ENCODE data around the gene EHMT2. TPM values are rescaled to one million over a fixed set of nuclear protein-coding genes. Genes with fewer than 3 reads are reported as not detected.
A peak's percentile ranks its signal among the peaks of the same experiment; 100 is the strongest.
"Not testable (repeated sequence)": the region's sequence is repeated elsewhere in the genome, so short reads cannot be mapped to it uniquely, and the experiment has no call there.

Gene EHMT2
- total RNA-seq, 1 experiment from 2014 or later = 46.1 TPM

- DNase-seq (ENCODE audit: low read depth) = no peak
These were observed 17.9 kb upstream of the EHMT2 start for GRCh38 chr6:31915351-31915750.

GRCh38 chr6:31911826-31912585 is 14.5 kb upstream of the EHMT2 start:
- no peak for DNase-seq (ENCODE audit: low read depth)

- not testable (repeated sequence) for DNase-seq (ENCODE audit: low read depth)
These were observed 11.8 kb upstream of the EHMT2 start for GRCh38 chr6:31909298-31909697.

- peak; percentile 45 for DNase-seq (ENCODE audit: low read depth)
These were observed 11.3 kb upstream of the EHMT2 start for GRCh38 chr6:31908791-31909190.

GRCh38 chr6:31908255-31908654 is 10.8 kb upstream of the EHMT2 start:
- DNase-seq (ENCODE audit: low read depth) = not testable (repeated sequence)

GRCh38 chr6:31907158-31907813 is 9.8 kb upstream of the EHMT2 start:
- DNase-seq (ENCODE audit: low read depth) = peak; percentile 82

- not testable (repeated sequence) for DNase-seq (ENCODE audit: low read depth)
These were observed 9.2 kb upstream of the EHMT2 start for GRCh38 chr6:31906727-31907126.

- no peak for DNase-seq (ENCODE audit: low read depth)
These were observed 8.6 kb upstream of the EHMT2 start for GRCh38 chr6:31906122-31906521.

- DNase-seq (ENCODE audit: low read depth) = no peak
These were observed 7.5 kb upstream of the EHMT2 start for GRCh38 chr6:31905041-31905440.

- no peak for DNase-seq (ENCODE audit: low read depth)
These were observed 6.5 kb upstream of the EHMT2 start for GRCh38 chr6:31903957-31904356.

GRCh38 chr6:31901953-31902643 is 4.6 kb upstream of the EHMT2 start, which contains the start of gene ZBTB12:
Gene ZBTB12, minus strand, starts transcription at chr6:31902086. Its CDS starts 781 bp downstream, at chr6:31901305.
- DNase-seq (ENCODE audit: low read depth) = peak; percentile 94

GRCh38 chr6:31901415-31901952 is 4.0 kb upstream of the EHMT2 start:
- DNase-seq (ENCODE audit: low read depth) = peak; percentile 58

- DNase-seq (ENCODE audit: low read depth) = no peak
These were observed 3.5 kb upstream of the EHMT2 start for GRCh38 chr6:31900917-31901414.

- no peak for DNase-seq (ENCODE audit: low read depth)
These were observed 2.6 kb upstream of the EHMT2 start for GRCh38 chr6:31899882-31900722.

- no peak for DNase-seq (ENCODE audit: low read depth)
These were observed 1.7 kb upstream of the EHMT2 start for GRCh38 chr6:31899215-31899614.

GRCh38 chr6:31898383-31899011 is 999 bp upstream of the EHMT2 start:
- peak; percentile 39 for DNase-seq (ENCODE audit: low read depth)

- DNase-seq (ENCODE audit: low read depth) = no peak
These were observed 464 bp downstream of the EHMT2 start for GRCh38 chr6:31896856-31897611.

GRCh38 chr6:31896493-31896855 is 1.0 kb downstream of the EHMT2 start:
- DNase-seq (ENCODE audit: low read depth) = no peak

- no peak for DNase-seq (ENCODE audit: low read depth)
These were observed 4.7 kb downstream of the EHMT2 start for GRCh38 chr6:31892821-31893220.

Measured in RPMI7951 (cell line).